Heart left ventricle (tissue), 16 donors: ENCODE measurements around the gene CD28. TPM values are rescaled to one million over a fixed set of nuclear protein-coding genes. Genes with fewer than 3 reads are reported as not detected.
A peak's percentile ranks its signal among the peaks of the same experiment; 100 is the strongest.

Experiments used
- ATAC-seq, 4 donors: fragments of 200-7000 bp; cut with Tn5 transposase; one replicate each; pipeline ENCODE4 v1.9.1; 2020 to 2022; ENCODE audit warnings: moderate library complexity in 4 of 4, mild to moderate bottlenecking in 3 of 4, moderate number of reproducible peaks in 1 of 4
- DNase-seq, 5 donors: peaks; one replicate each; pipeline ENCODE4 v3.0.0-alpha.2; 2020
- H3K27ac ChIP-seq, 12 donors: fragments of 200-600 bp; sonication (generic) in 4 of 12; one replicate each; pipeline versions ENCODE4 v1.5.0 to v1.8.0; 2016 to 2022; ENCODE audit warnings: mild to moderate bottlenecking in 2 of 12
- H3K27me3 ChIP-seq, 9 donors: fragments of 200-600 bp; sonication (generic) in 2 of 9; one replicate each; pipeline versions ENCODE4 v1.5.1 to v1.8.0; 2016 to 2022; ENCODE audit warnings: mild to moderate bottlenecking in 3 of 9
- H3K36me3 ChIP-seq, 9 donors: fragments of 200-600 bp; sonication (generic) in 2 of 9; one replicate each; pipeline versions ENCODE4 v1.5.0 to v1.8.0; 2018 to 2022; ENCODE audit warnings: mild to moderate bottlenecking in 2 of 9
- H3K4me1 ChIP-seq, 12 donors: fragments of 200-600 bp; sonication (generic) in 4 of 12; one replicate each; pipeline versions ENCODE4 v1.5.0 to v1.8.0; 2016 to 2022; ENCODE audit warnings: mild to moderate bottlenecking in 3 of 12
- H3K4me3 ChIP-seq, 12 donors: fragments of 200-600 bp; sonication (generic) in 4 of 12; one replicate each; pipeline versions ENCODE4 v1.5.0 to v1.8.0; 2017 to 2022; ENCODE audit warnings: mild to moderate bottlenecking in 9 of 12, moderate library complexity in 4 of 12
- H3K9me3 ChIP-seq, 12 donors: fragments of 200-600 bp; sonication (generic) in 4 of 12; one replicate each; pipeline versions ENCODE4 v1.5.0 to v1.8.0; 2016 to 2022; ENCODE audit warnings: mild to moderate bottlenecking in 1 of 12
- CTCF ChIP-seq, 12 donors: fragments of 200-600 bp; sonication (generic) in 4 of 12; IDR thresholded peaks; one replicate each; pipeline versions ENCODE4 v1.5.0 to v1.8.0; 2018 to 2022; ENCODE audit warnings: antibody characterized with exemption in 12 of 12, mild to moderate bottlenecking in 5 of 12
- POLR2A ChIP-seq, 2 donors: fragments of 450-650 bp; IDR thresholded peaks; one replicate each; pipeline ENCODE4 v1.6.1; 2017; ENCODE audit warnings: antibody characterized with exemption in 2 of 2, mild to moderate bottlenecking in 2 of 2, moderate library complexity in 2 of 2
- WGBS, 4 donors: extraction: QIAGEN DNeasy Blood & Tissue Kit in 2 of 4; methylation state at CpG; one replicate each; pipeline versions ENCODE4 v1.1.5 to v1.1.7; 2013 to 2018; 5-methylcytosine and 5-hydroxymethylcytosine counted together
- intact Hi-C, 10 donors: fragments of 100-400 bp; cut with DNase I; formaldehyde crosslinking; loops; one replicate each; pipeline versions ENCODE4 v1.11.1 to v1.14.2; 2022
- polyA plus RNA-seq, 2 donors: library from polyadenylated mRNA; stranded (reverse); fragments of 200-250 nt; gene quantifications; one replicate each; pipeline ENCODE4 v1.2.3, GENCODE V29; 2013
- total RNA-seq, 9 donors: library from RNA; depleted of rRNA in 2 of 9; stranded (reverse); fragments of >200 nt in 2 of 9; fragmentation: NEBNext Ultra II Directional in 3 of 9; extraction: Animal tissue kit (Norgen Biotek cat#: 25700) in 3 of 9; gene quantifications; one replicate each; pipeline versions ENCODE4 v1.1.0 to v1.2.4, GENCODE V29; 2016 to 2023
- donor health status: ischemic (EF 13 %, LVEDD 7.1; RV severe dilation, severe dysfunction).
- donor health status: healthy with polysubstance abuse.
- donor health status: DM: no; HTN: yes; CAD: no.
- donor health status: DM: no; HTN: no; CAD: no.
- donor health status: ischemic (EF 25% LVEDD 6.9; RV normal size, moderate dysfunction).
- donor health status: ischemic (EF 25% LVEDD 5.7; RV mildly dilated, moderate dysfunction).
- donor health status: healthy.
- donor health status: DM: yes; HTN: yes; CAD: no.
- donor health status: ischemic (EF 35%, LVEDD 5.7; RV mildly dilated, moderate dysfunction).
- donor health status: nonischemic (EF 11% LVEDD 7.7; RV severe dilation, severe dysfunction).
- donor health status: DM: yes; HTN: yes; CAD: no.
- donor health status: PGD.
- donor health status: ischemic (EF 29% LVEDD 5.4; RV normal size, mild dysfunction).
- donor health status: nonischemic (EF 23%, LVEDD 6.1; RV moderate dilation, normal function).

Gene CD28
- total and polyA plus RNA-seq, 11 donors, result 0.08 to 11.2 (median 0.81) TPM

- no peaks in the 10 kb centered on the region for H3K9me3 ChIP-seq
- H3K36me3 ChIP-seq, result no peaks in the 10 kb centered on the region
- 88 to 94% (median 94%) methylated on average over 1 of the region's 1 CpG for WGBS, 4 donors
- no peaks in the 10 kb centered on the region for H3K27me3 ChIP-seq
- peak overlapping the region; percentile 68 to 94 (median 84) for H3K27ac ChIP-seq
- TF ChIP-seq POLR2A (IDR thresholded peaks at IDR 0.05) (no peak), CTCF (IDR thresholded peaks at IDR 0.05) (no peak)
- peaks cover 12 to 87% (median 73%) of the 10 kb centered on the region in 12 donors for H3K4me1 ChIP-seq
- ATAC-seq, result peak in 3 of 4 donors; percentile 29 to 49 (median 42)
- DNase-seq, result peak in 1 of 5 donors; percentile 45
- no peak overlapping the region for H3K4me3 ChIP-seq
- intact Hi-C loops, result loop anchor here in 5 of 10 donors (5.0 to 10.0 kb wide), 3 partner anchors 57 to 149 kb away; partner anchors contain the start of gene RAPH1 (in 3 of the 5)
Measured at GRCh38 chr2:203683932-203684556, 22.4 kb upstream of the CD28 start.

GRCh38 chr2:203685081-203685621, 21.3 kb upstream of the CD28 start:
- WGBS, 4 donors, result 46 to 59% (median 48%) methylated on average over 5 of the region's 5 CpGs
- ATAC-seq (peak; percentile 20 to 82 (median 75)), DNase-seq (peak in 3 of 5 donors; percentile 33 to 40 (median 40))
- Histone ChIP-seq H3K4me3 (no peak overlapping the region), H3K36me3 (no peaks in the 10 kb centered on the region), H3K9me3 (no peaks in the 10 kb centered on the region), H3K27ac (peak overlapping the region; percentile 68 to 94 (median 84)), H3K27me3 (no peaks in the 10 kb centered on the region), H3K4me1 (peaks cover 12 to 97% (median 80%) of the 10 kb centered on the region in 12 donors)
- TF ChIP-seq POLR2A (IDR thresholded peaks at IDR 0.05) (no peak), CTCF (IDR thresholded peaks at IDR 0.05) (no peak)
- intact Hi-C loops, result loop anchor here in 5 of 10 donors (5.0 to 10.0 kb wide), 4 partner anchors 97 to 153 kb away; partner anchors contain the start of gene RAPH1 (in 3 of the 5)

- intact Hi-C loops, result loop anchor here in 5 of 10 donors (5.0 to 10.0 kb wide), 4 partner anchors 96 to 154 kb away; partner anchors contain the start of gene RAPH1 (in 3 of the 5)
- 74 to 84% (median 81%) methylated on average over 4 of the region's 4 CpGs for WGBS, 4 donors
- H3K4me1 ChIP-seq, result peaks cover 12 to 99% (median 82%) of the 10 kb centered on the region in 12 donors
Measured at GRCh38 chr2:203685789-203686420, 20.5 kb upstream of the CD28 start.

More at GRCh38 chr2:203685789-203686420, 20.5 kb upstream of the CD28 start:
- no peaks in the 10 kb centered on the region for H3K9me3 ChIP-seq
- H3K27ac ChIP-seq, result peak overlapping the region; percentile 68 to 94 (median 84)
- TF ChIP-seq POLR2A (IDR thresholded peaks at IDR 0.05), result no peak
- TF ChIP-seq CTCF (IDR thresholded peaks at IDR 0.05), result no peak
- no peak for DNase-seq
- H3K27me3 ChIP-seq, result no peaks in the 10 kb centered on the region
- no peak overlapping the region for H3K4me3 ChIP-seq
- no peak for ATAC-seq
- H3K36me3 ChIP-seq, result no peaks in the 10 kb centered on the region
